IPS-15b (cell line): ENCODE results near the gene PTPRK.

Source experiments
- H3K27me3 ChIP-seq: one replicate; pipeline ENCODE4 v1.6.1; 2013; ENCODE audit warnings: low read length; ENCODE audit not compliant: control insufficient read depth, insufficient read depth
- H3K36me3 ChIP-seq: one replicate; pipeline ENCODE4 v1.6.1; 2013; ENCODE audit warnings: low read length; ENCODE audit not compliant: control insufficient read depth, insufficient read depth
- H3K4me1 ChIP-seq: one replicate; pipeline ENCODE4 v1.6.1; 2013; ENCODE audit warnings: mild to moderate bottlenecking, low read length; ENCODE audit not compliant: control insufficient read depth, insufficient read depth
- H3K4me3 ChIP-seq: one replicate; pipeline ENCODE4 v1.5.1; 2013; ENCODE audit warnings: low read depth, low read length
- H3K9ac ChIP-seq: one replicate; pipeline ENCODE4 v1.6.1; 2013; ENCODE audit warnings: low read depth, mild to moderate bottlenecking, low read length
- H3K9me3 ChIP-seq: one replicate; pipeline ENCODE4 v1.6.1; 2013; ENCODE audit warnings: mild to moderate bottlenecking, low read length; ENCODE audit not compliant: control insufficient read depth, insufficient read depth

The PTPRK gene

DNA sequence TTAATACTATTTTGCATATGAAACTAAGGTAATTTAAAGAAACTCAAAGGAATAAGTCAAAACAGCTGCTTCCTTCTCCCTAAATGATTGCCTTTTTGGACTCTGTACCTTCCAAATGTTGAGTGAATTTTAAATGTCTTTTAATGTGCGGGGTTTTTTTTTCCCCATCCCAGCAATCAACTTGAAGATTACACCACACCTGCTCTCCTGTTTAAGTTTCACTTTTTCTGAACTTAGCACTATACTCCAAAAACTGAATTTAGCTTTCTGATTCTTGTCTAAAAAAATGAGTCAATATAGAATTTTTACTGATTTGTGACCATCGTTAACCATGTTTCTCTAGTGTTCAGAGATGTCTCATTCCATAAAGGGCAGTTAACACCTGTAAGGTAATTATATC lies 398.8 kb downstream of the PTPRK start:
- H3K27me3 ChIP-seq, result no peaks in the 10 kb centered on the region
- H3K4me3 ChIP-seq, result no peak overlapping the region
- no peaks in the 10 kb centered on the region for H3K9me3 ChIP-seq
- no peaks in the 10 kb centered on the region for H3K4me1 ChIP-seq
- no peak overlapping the region for H3K9ac ChIP-seq
- H3K36me3 ChIP-seq, result no peaks in the 10 kb centered on the region

DNA sequence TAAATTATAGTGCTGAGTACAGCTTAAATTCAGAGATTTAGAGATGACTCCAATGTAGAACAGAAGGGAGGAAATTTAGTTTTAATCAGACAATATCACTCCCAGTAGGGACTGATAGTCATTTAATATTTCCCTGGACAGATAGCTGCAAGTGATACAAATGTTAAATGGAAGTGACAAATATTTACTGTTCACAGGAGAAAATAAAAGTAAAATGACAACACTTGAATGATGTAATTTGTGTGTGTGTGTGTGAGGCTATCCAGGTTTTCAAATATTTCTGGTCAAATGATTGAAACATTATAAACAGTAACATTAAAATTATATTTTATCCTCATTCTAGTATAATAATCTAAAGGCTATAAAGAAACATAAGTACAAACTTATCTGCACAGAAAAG lies 399.2 kb downstream of the PTPRK start:
- no peaks in the 10 kb centered on the region for H3K27me3 ChIP-seq
- H3K9me3 ChIP-seq, result no peaks in the 10 kb centered on the region
- no peak overlapping the region for H3K9ac ChIP-seq
- H3K36me3 ChIP-seq, result no peaks in the 10 kb centered on the region
- no peak overlapping the region for H3K4me3 ChIP-seq
- no peaks in the 10 kb centered on the region for H3K4me1 ChIP-seq

DNA sequence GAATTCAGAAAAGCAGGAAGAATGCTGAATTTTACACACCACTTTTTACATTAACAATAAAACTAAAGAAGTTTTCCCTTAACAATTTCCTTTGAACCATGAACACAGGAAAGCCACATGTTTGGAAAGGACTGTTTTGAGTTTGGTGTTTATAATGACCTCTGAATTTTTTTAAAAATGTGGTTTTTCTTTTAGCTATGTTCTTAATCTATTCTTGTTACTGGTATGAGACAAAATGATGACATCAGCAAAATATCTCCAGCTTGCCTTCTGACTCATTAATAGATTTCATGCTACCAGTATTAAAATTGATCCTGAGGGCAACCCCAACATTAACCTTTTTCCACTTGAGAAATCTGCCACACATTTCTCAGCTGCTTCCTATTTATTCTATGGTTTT lies 402.0 kb downstream of the PTPRK start:
- Histone ChIP-seq H3K36me3 (no peaks in the 10 kb centered on the region), H3K27me3 (no peaks in the 10 kb centered on the region), H3K4me3 (no peak overlapping the region), H3K9ac (no peak overlapping the region), H3K4me1 (no peaks in the 10 kb centered on the region), H3K9me3 (no peaks in the 10 kb centered on the region)

DNA sequence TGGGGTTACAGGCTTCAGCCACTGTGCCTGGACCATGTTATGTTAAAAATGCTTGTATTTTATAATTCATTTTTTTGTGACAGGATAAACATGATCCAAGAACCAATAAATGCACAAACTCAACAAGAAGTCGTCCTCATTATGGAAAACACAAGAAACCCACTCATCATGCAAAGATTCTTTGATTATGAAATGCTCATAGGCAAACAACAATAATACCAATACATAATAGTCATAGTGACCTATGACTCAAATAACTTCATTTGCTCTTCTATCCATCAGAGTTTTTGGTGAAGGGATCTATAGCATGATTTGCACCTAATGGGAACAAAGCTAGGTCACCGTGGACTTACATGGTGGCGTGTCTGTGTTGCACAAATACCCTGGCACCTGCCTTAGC lies 402.5 kb downstream of the PTPRK start:
- no peak overlapping the region for H3K9ac ChIP-seq
- H3K27me3 ChIP-seq, result no peaks in the 10 kb centered on the region
- H3K36me3 ChIP-seq, result no peaks in the 10 kb centered on the region
- H3K4me3 ChIP-seq, result no peak overlapping the region
- H3K4me1 ChIP-seq, result no peaks in the 10 kb centered on the region
- no peaks in the 10 kb centered on the region for H3K9me3 ChIP-seq

DNA sequence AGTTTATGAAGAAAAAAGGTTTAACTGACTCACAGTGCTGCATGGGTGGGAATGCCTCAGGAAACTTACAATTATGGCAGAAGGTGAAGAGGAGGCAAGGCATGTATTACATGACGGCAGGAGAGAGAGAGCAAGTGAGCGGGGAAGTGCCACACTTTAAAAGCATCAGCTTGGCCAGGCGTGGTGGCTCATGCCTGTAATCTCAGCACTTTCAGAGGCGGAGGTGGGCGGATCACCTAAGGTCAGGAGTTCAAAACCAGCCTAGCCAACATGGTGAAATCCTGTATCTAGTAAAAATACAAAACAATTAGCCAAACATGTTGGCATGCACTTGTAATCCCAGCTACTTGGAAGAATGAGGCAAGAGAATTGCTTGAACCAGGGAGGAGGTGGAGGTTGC lies 406.2 kb downstream of the PTPRK start:
- Histone ChIP-seq H3K9ac (no peak overlapping the region), H3K4me3 (no peak overlapping the region), H3K27me3 (no peaks in the 10 kb centered on the region), H3K9me3 (no peaks in the 10 kb centered on the region), H3K4me1 (no peaks in the 10 kb centered on the region), H3K36me3 (no peaks in the 10 kb centered on the region)

DNA sequence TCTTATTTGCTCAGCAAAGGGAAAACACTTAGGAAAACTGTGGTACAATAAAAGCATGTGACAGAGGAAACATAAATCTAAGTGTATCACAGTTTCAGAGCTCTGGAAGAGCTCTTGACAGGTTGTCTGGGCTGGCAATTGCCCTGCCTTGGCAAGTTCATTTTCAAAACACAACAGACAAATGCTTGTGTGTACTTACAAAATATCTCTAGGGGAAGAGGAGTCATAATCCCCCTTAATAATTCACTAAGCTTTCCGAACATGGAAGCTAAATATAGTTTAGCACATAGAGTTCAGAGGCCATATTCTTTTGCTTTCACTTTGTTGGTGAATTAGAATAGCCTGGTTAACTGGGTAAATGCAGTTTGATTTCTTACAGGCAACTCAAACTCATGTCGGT lies 407.9 kb downstream of the PTPRK start:
- Histone ChIP-seq H3K36me3 (no peaks in the 10 kb centered on the region), H3K27me3 (no peaks in the 10 kb centered on the region), H3K9me3 (no peaks in the 10 kb centered on the region), H3K4me3 (no peak overlapping the region), H3K4me1 (no peaks in the 10 kb centered on the region), H3K9ac (no peak overlapping the region)

DNA sequence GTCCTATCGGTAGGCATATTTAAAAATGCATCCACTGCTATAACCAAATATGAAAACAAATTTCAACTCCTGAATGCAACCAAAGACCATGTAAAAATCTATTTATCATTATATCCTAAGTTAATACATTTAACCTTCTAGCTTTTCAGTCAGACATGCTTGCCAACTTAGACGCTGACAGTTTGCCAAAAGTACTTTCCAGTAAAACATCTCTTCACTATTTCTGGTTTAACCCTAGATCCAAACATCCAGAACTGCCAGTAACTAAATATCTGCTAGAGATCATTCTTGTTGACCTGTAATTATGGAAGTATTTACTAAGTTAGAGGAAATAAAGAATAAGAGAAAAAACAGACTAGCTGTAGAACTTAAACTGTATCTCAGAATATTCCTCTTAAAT lies 409.3 kb downstream of the PTPRK start:
- H3K4me1 ChIP-seq, result no peaks in the 10 kb centered on the region
- no peak overlapping the region for H3K4me3 ChIP-seq
- no peaks in the 10 kb centered on the region for H3K27me3 ChIP-seq
- no peak overlapping the region for H3K9ac ChIP-seq
- no peaks in the 10 kb centered on the region for H3K36me3 ChIP-seq
- no peaks in the 10 kb centered on the region for H3K9me3 ChIP-seq

DNA sequence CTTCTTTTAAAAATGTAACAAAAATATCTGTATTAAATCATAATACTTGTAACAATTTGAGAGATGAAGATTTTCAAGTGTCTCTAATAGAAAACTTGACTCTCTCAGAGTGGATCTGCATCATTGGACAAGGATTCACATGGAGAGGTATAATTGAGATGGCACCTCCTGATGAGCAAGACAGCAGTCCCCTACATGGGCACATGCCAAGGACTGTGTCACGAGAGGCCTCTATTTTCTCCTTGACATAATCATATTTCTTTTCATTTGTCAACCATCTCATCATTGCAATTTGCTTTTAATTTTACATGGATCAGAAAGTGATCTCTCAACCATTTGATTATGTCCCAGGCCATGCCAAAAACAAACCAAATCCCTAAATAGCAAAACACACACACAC lies 412.7 kb downstream of the PTPRK start:
- Histone ChIP-seq H3K9ac (no peak overlapping the region), H3K9me3 (no peaks in the 10 kb centered on the region), H3K36me3 (no peaks in the 10 kb centered on the region), H3K27me3 (no peaks in the 10 kb centered on the region), H3K4me3 (no peak overlapping the region), H3K4me1 (no peaks in the 10 kb centered on the region)

DNA sequence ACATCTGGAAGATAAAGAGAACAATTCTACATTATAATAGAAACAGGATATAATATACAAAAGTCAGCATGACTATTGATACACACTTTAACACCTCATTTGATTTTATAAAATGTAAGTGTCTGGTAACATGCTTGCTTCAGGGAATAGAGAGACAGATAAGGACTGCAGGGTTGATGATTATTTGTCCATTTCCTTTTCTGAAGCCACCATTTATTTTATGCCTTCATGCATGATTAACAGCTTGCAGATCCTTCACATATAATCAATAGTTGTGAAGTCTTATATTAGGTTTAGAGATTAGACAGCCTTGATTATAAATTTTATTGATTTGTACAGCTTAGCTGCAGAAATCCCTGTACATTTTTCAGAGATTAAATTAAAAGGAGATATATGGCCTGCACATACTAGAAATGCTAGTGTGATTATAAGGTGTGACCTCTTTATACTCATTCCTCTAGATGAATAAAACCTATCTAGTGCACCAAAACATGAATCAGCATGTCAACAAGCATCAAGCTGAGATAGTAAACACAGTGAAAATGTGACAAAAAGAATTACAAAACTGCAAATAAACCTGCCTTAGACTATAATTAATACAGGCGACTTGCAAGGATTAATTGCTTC lies 420.7 kb downstream of the PTPRK start:
- Histone ChIP-seq H3K27me3 (no peaks in the 10 kb centered on the region), H3K4me3 (no peak overlapping the region), H3K4me1 (no peaks in the 10 kb centered on the region), H3K9ac (no peak overlapping the region), H3K9me3 (no peaks in the 10 kb centered on the region), H3K36me3 (no peaks in the 10 kb centered on the region)

DNA sequence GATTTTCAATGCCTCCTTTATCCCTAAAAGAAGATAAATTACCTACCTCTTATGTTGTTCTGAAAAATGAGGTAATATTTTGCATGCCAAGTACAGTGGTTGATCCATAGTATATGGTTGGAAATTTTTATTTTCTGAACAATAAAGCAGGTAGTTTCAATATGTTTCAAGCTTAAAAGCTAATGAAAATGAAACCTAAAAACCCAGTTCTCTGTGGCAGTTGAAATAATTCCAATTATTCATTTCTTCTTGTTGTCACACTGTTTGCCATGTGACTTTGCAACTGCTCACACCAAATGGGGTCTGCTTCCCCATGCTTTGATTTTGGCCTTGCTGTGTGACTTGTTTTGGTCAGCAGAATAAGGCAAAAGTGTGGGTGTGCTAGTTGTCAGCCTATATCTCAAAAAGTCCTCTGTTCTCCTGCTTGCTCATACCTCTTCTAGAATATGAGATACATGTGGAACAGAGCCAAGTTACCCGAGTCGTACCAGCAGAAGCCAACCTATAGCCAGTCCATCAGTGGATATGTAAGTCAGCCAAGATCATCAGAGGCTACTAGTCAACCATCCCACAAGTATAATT lies 422.3 kb downstream of the PTPRK start:
- Histone ChIP-seq H3K4me3 (no peak overlapping the region), H3K9me3 (no peaks in the 10 kb centered on the region), H3K4me1 (no peaks in the 10 kb centered on the region), H3K36me3 (no peaks in the 10 kb centered on the region), H3K27me3 (no peaks in the 10 kb centered on the region), H3K9ac (no peak overlapping the region)

DNA sequence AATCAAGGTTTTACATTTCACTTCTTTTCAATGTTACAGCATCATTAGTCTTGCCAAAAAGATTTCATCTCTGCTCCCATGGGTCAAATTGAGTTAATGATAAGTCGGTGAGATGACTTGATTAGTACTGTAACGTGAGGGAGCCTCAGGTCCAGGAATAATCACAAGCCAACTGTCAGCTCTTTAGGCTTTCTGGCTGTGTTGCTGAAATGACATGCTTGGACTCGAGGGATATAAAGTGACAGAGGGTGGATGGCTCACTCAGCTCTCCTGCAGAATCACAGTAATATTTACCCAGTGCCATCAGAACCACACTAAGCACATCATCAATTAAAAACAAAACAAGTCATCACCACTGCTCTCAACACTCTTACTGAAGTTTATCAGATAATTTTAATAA lies 423.4 kb downstream of the PTPRK start:
- Histone ChIP-seq H3K27me3 (no peaks in the 10 kb centered on the region), H3K4me3 (no peak overlapping the region), H3K9ac (no peak overlapping the region)

DNA sequence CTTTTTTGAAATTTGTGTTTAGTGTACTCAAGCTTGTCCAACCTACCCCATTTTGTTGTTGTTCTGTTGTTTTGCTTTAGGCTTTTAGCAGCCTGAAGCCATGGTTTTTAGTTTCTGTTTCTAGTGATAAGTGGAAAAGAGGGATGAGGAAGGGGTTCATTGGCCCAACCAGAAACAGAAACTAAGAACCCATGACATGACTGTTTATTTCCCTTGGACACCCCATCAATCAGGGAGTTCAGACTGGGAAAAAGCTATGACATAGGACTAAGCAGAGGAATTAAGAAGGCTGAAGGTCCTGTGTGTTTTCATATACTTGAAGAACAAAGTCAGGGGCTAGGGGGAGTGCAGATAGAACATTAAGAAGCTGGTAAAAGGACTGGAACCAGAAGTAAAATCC lies 425.0 kb downstream of the PTPRK start:
- Histone ChIP-seq H3K4me1 (no peaks in the 10 kb centered on the region), H3K4me3 (no peak overlapping the region), H3K27me3 (no peaks in the 10 kb centered on the region), H3K9ac (no peak overlapping the region), H3K9me3 (no peaks in the 10 kb centered on the region), H3K36me3 (no peaks in the 10 kb centered on the region)

More for the DNA sequence above, 423.4 kb downstream of the PTPRK start:
- Histone ChIP-seq H3K9me3 (no peaks in the 10 kb centered on the region), H3K36me3 (no peaks in the 10 kb centered on the region), H3K4me1 (no peaks in the 10 kb centered on the region)
